Adrenal gland (tissue), 12 donors: Measurements from ENCODE around the gene RAB33B. TPM values are rescaled to one million over a fixed set of nuclear protein-coding genes. Genes with fewer than 3 reads are reported as not detected.
A peak's percentile ranks its signal among the peaks of the same experiment; 100 is the strongest.

ENCODE experiments used
- DNase-seq, 7 donors: peaks; one replicate each; pipeline ENCODE4 v3.0.0-alpha.2; 2019 to 2020
- H3K27ac ChIP-seq, 5 donors: fragments of 200-600 bp; sonication (generic) in 4 of 5; 1 replicate in 3 of 5; 2 replicates in 2 of 5; pipeline versions ENCODE4 v1.5.1 to v1.8.0; 2016 to 2020; ENCODE audit warnings: mild to moderate bottlenecking in 1 of 5
- H3K27me3 ChIP-seq: fragments of 200-600 bp; 2 replicates; pipeline ENCODE4 v1.8.0; 2021
- H3K36me3 ChIP-seq, 2 donors: fragments of 200-600 bp; replicated peaks in 1 of 2; 1 replicate in 1 of 2; 2 replicates in 1 of 2; pipeline versions ENCODE4 v1.5.1 to v1.8.0; 2018 to 2022
- H3K4me1 ChIP-seq, 2 donors: fragments of 200-600 bp; replicated peaks in 1 of 2; 1 replicate in 1 of 2; 2 replicates in 1 of 2; pipeline versions ENCODE4 v1.5.1 to v1.8.0; 2018 to 2021
- H3K4me3 ChIP-seq, 4 donors: fragments of 200-600 bp; sonication (generic) in 3 of 4; one replicate each; pipeline ENCODE4 v1.5.1; 2016 to 2018
- H3K9me3 ChIP-seq, 3 donors: fragments of 200-600 bp; sonication (generic) in 1 of 3; replicated peaks in 1 of 3; 1 replicate in 2 of 3; 2 replicates in 1 of 3; pipeline versions ENCODE4 v1.5.1 to v1.8.0; 2016 to 2021
- POLR2A ChIP-seq, 2 donors: fragments of 450-650 bp; IDR thresholded peaks; one replicate each; pipeline ENCODE4 v1.6.1; 2017; ENCODE audit warnings: antibody characterized with exemption in 2 of 2, mild to moderate bottlenecking in 2 of 2, moderate library complexity in 1 of 2
- WGBS, 4 donors: extraction: QIAGEN DNeasy Blood & Tissue Kit in 2 of 4; methylation state at CpG; one replicate each; pipeline versions ENCODE4 v1.1.5 to v1.1.7; 2013 to 2017; 5-methylcytosine and 5-hydroxymethylcytosine counted together
- intact Hi-C, 2 donors: fragments of 100-400 bp; cut with DNase I; formaldehyde crosslinking; loops; one replicate each; pipeline versions ENCODE4 v1.14.1 to v1.15.0; 2022 to 2023
- polyA plus RNA-seq, 3 donors: library from polyadenylated mRNA; stranded (reverse); fragments of 200-250 nt in 2 of 3; fragments of 350-450 nt in 1 of 3; fragmentation: Illumina TruSeq in 1 of 3; extraction: RNeasy Lipid Tissue Mini Kit (QIAGEN cat#74804) in 1 of 3; gene quantifications; one replicate each; pipeline ENCODE4 v1.2.3, GENCODE V29; 2013 to 2014
- total RNA-seq, 9 donors: library from RNA; depleted of rRNA in 4 of 9; stranded (reverse); fragments of >200 nt in 4 of 9; fragments of 120-200 nt in 1 of 9; fragmentation: NEBNext Ultra II Directional in 1 of 9; extraction: Animal tissue kit (Norgen Biotek cat#: 25700) in 1 of 9; gene quantifications; one replicate each; pipeline versions ENCODE4 v1.1.0 to v1.2.4, GENCODE V29; 2013 to 2023
- TF ChIP-seq, protein P1 (sequence below), 6 experiments: fragments of 450-650 bp in 4 of 6; fragments of 200-600 bp in 2 of 6; sonication (generic) in 1 of 6; IDR thresholded peaks; 1 replicate in 5 of 6; 2 replicates in 1 of 6; pipeline versions ENCODE4 v1.5.1 to v1.8.0; 2016 to 2021; ENCODE audit warnings: antibody characterized with exemption in 6 of 6, mild to moderate bottlenecking in 2 of 6, moderate library complexity in 1 of 6
- donor health status: healthy with polysubstance abuse.
- donor health status: Bipolar disorder and iron deficiency.
- donor health status: DM: yes; HTN: yes; CAD: no.
- donor health status: DM: no; HTN: no; CAD: no.
- donor health status: DM: no; HTN: no; CAD: no.
- donor health status: DM: yes; HTN: yes; CAD: no.

Gene RAB33B
- total and polyA plus RNA-seq, 12 donors: 2.0 to 9.4 (median 6.3) TPM

DNA sequence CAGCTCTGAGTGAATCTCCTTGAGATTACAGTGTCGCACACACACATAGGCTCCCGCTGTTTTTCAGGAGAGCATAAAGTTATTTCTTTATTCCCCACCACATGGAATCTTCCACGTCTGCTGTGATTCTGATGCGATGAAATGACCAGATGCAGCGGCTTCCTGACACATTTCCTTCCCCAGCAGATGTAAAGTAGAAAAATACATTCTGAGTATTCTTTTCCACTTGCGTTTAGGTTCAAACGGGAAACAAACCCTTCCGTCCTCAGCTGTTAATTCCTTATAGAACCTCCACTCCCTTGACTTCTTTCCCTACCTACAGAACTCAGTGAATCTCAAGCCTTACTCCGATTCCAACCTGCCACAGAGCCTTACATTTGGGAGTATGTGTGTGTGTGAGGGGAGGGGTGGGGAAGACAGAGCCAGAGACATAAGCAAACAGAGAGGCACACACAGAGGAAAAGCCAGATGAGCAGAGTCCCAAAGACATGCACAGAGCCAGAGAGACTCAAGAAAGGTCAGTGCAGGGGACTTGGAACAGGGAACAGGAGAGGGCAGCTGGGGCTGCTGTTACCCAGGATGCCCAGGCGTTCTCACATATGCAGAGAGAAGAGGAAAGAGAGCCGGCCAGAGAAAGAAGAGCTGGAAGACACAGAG, 54.8 kb downstream of the RAB33B start:
- Histone ChIP-seq H3K27me3 (no peaks in the 10 kb centered on the region), H3K4me3 (no peak overlapping the region), H3K27ac (no peak overlapping the region), H3K36me3 (peaks cover 0 to 32% of the 10 kb centered on the region in 2 donors), H3K9me3 (no peaks in the 10 kb centered on the region), H3K4me1 (no peaks in the 10 kb centered on the region)
- intact Hi-C loops: loop anchor here in 1 of 2 donors (10.0 kb wide), 1 partner anchor 46 kb away; the partner anchor contains the start of gene SETD7
- TF ChIP-seq, protein P1, sequence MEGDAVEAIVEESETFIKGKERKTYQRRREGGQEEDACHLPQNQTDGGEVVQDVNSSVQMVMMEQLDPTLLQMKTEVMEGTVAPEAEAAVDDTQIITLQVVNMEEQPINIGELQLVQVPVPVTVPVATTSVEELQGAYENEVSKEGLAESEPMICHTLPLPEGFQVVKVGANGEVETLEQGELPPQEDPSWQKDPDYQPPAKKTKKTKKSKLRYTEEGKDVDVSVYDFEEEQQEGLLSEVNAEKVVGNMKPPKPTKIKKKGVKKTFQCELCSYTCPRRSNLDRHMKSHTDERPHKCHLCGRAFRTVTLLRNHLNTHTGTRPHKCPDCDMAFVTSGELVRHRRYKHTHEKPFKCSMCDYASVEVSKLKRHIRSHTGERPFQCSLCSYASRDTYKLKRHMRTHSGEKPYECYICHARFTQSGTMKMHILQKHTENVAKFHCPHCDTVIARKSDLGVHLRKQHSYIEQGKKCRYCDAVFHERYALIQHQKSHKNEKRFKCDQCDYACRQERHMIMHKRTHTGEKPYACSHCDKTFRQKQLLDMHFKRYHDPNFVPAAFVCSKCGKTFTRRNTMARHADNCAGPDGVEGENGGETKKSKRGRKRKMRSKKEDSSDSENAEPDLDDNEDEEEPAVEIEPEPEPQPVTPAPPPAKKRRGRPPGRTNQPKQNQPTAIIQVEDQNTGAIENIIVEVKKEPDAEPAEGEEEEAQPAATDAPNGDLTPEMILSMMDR (IDR thresholded peaks at IDR 0.05): no peak
- no peak for TF ChIP-seq POLR2A (IDR thresholded peaks at IDR 0.05)
- whole genome bisulfite sequencing, 4 donors: 89 to 95% (median 90%) methylated on average over 11 of the region's 11 CpGs
- no peak for DNase-seq

DNA sequence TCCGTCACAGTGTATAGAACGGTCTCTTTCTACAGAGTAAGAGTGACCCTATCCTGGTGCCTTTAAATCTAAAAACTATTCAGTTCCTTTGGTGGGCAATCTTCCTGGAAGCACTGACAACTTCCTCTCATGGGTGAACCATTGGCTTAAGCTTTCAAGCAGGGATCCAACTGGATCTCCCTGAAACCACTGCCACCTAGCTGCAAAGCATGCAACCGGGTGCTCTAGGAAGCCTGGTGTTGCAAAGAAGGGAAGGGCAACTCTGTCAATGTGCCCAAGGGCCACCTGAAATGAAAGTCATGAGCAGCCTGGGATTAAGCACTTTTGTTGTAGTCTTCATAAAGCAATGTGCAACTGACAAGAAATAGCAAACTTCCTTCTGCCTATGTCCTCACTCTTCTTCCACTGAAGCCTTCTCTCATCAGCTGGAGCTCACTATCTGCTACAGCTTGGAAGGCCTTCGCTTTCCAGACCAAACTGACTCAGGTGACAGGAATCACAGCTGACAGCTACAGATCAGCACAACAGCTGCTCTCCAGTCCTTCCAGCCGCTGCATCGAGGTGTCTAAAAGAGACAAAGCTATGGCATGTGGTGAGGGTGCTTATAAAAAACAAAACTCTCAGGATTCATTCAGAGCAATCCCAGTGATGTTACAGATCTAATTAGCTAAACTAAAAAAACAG, 55.9 kb downstream of the RAB33B start:
- intact Hi-C loops: loop anchor here in 1 of 2 donors (10.0 kb wide), 1 partner anchor 45 kb away; the partner anchor contains the start of gene SETD7
- Histone ChIP-seq H3K4me3 (no peak overlapping the region), H3K4me1 (peaks cover 0 to 5% of the 10 kb centered on the region in 2 donors), H3K36me3 (peaks cover 0 to 32% of the 10 kb centered on the region in 2 donors), H3K27me3 (no peaks in the 10 kb centered on the region), H3K9me3 (no peaks in the 10 kb centered on the region), H3K27ac (no peak overlapping the region)
- TF ChIP-seq, protein P1 (IDR thresholded peaks at IDR 0.05): peak in 2 of 6 experiments; percentile 19 to 27
- TF ChIP-seq POLR2A (IDR thresholded peaks at IDR 0.05): no peak
- peak in 1 of 7 donors; percentile 16 for DNase-seq
- WGBS, 4 donors: 85 to 91% (median 87%) methylated on average over 6 of the region's 6 CpGs

DNA sequence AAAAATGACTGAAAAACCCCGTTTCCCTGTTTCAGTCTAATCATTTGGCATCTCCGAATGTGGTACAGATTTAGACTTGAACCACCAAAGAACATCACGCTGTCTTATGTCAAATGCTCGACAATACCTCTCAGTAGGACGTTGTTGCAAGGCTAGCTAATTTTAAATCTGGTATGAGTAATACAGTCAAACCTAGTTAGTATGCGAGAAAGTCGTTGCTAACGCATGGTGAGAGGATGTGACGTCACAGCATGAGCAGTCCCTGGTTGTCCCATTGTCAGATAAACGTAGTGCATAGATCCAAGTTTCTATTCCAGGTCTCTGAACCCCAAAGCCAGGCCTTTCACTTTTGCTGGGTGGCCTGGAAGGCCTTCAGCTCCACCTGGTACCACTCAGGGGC, 57.4 kb downstream of the RAB33B start:
- intact Hi-C loops: no loop called here
- peaks cover 0 to 16% of the 10 kb centered on the region in 2 donors for H3K4me1 ChIP-seq
- 81 to 89% (median 86%) methylated on average over 10 of the region's 10 CpGs for WGBS, 4 donors
- no peak overlapping the region for H3K4me3 ChIP-seq
- no peak for TF ChIP-seq POLR2A (IDR thresholded peaks at IDR 0.05)
- TF ChIP-seq, protein P1 (IDR thresholded peaks at IDR 0.05): no peak
- H3K27ac ChIP-seq: no peak overlapping the region
- no peak for DNase-seq
- H3K36me3 ChIP-seq: peaks cover 0 to 32% of the 10 kb centered on the region in 2 donors
- H3K9me3 ChIP-seq: no peaks in the 10 kb centered on the region
- no peaks in the 10 kb centered on the region for H3K27me3 ChIP-seq

- no peak for DNase-seq
- Histone ChIP-seq H3K4me1 (peaks cover 0 to 16% of the 10 kb centered on the region in 2 donors), H3K4me3 (no peak overlapping the region), H3K9me3 (no peaks in the 10 kb centered on the region), H3K27me3 (no peaks in the 10 kb centered on the region), H3K36me3 (peaks cover 0 to 42% of the 10 kb centered on the region in 2 donors), H3K27ac (peak overlapping the region in 1 of 5 donors; percentile 38)
- TF ChIP-seq, protein P1 (IDR thresholded peaks at IDR 0.05): no peak
- WGBS, 4 donors: 89 to 94% (median 90%) methylated on average over 8 of the region's 8 CpGs
- intact Hi-C loops: no loop called here
Measured at GRCh38 chr4:139514382-139515059, 60.6 kb downstream of the RAB33B start.
